HepG2 (cell line): Measurements from ENCODE around the gene HACE1.

Source experiments
- ATF3 ChIP-seq: sonication (generic); formaldehyde crosslinking; IDR thresholded peaks from 2 replicates; pipeline ENCODE4 v1.4.0; 2020; ENCODE audit warnings: missing genetic modification reagents
- CEBPB ChIP-seq: IDR thresholded peaks from 2 replicates; pipeline ENCODE4 v1.6.1; 2011; ENCODE audit warnings: low read depth, low read length, improper control_type of control experiment, borderline replicate concordance
- KDM4B ChIP-seq: sonication (generic); formaldehyde crosslinking; IDR thresholded peaks from 2 replicates; pipeline ENCODE4 v1.4.0; 2020; ENCODE audit warnings: missing genetic modification reagents
- NFRKB ChIP-seq: fragments of 450-650 bp; IDR thresholded peaks from 2 replicates; pipeline ENCODE4 v1.6.1; 2017
- SP1 ChIP-seq, 2 experiments: fragments of 450-650 bp in 1 of 2; sonication (generic) in 1 of 2; formaldehyde crosslinking in 1 of 2; IDR thresholded peaks; 2 replicates each; pipeline versions ENCODE4 v1.4.0 to v1.6.1; 2016 to 2020; ENCODE audit warnings: missing genetic modification reagents in 1 of 2
- TEF ChIP-seq: sonication (generic); formaldehyde crosslinking; IDR thresholded peaks from 2 replicates; pipeline ENCODE4 v1.5.0; 2020; ENCODE audit warnings: missing genetic modification reagents
- ZNF207 ChIP-seq: fragments of 450-650 bp; IDR thresholded peaks from 2 replicates; pipeline ENCODE4 v1.6.1; 2016; ENCODE audit warnings: antibody characterized with exemption, borderline replicate concordance
- ZNF530 ChIP-seq: sonication (generic); formaldehyde crosslinking; IDR thresholded peaks from 2 replicates; pipeline ENCODE4 v1.5.0; 2020; ENCODE audit warnings: low read depth, mild to moderate bottlenecking, missing genetic modification reagents
- ZNF678 ChIP-seq: sonication (generic); formaldehyde crosslinking; IDR thresholded peaks from 2 replicates; pipeline ENCODE4 v1.4.0; 2020; ENCODE audit warnings: mild to moderate bottlenecking, missing genetic modification reagents

GRCh38 chr6:104814743-104815142, 45.0 kb downstream of the HACE1 start:
- TF ChIP-seq KDM4B (CRISPR knock-in tag) (no peak), CEBPB (no peak), ZNF207 (no peak), TEF (CRISPR knock-in tag) (no peak), SP1 (IDR thresholded peaks at IDR 0.05) (no peak), SP1 (CRISPR knock-in tag; IDR thresholded peaks at IDR 0.05) (no peak), ZNF678 (CRISPR knock-in tag) (no peak), ATF3 (CRISPR knock-in tag) (no peak), NFRKB (no peak), ZNF530 (CRISPR knock-in tag) (no peak)
